Spleen (tissue), 7 donors: ENCODE results near the gene CCNY.

Experiments used
- POLR2AphosphoS5 ChIP-seq, 3 donors: sonication (generic); formaldehyde crosslinking; IDR thresholded peaks; one replicate each; pipeline ENCODE4 v1.5.1; 2017; ENCODE audit warnings: antibody characterized with exemption in 3 of 3
- TF ChIP-seq, protein P1 (sequence below), 11 experiments: fragments of 200-600 bp in 7 of 11; fragments of 450-650 bp in 4 of 11; sonication (generic) in 4 of 11; IDR thresholded peaks in 8 of 11; conservative IDR thresholded peaks in 3 of 11; 1 replicate in 7 of 11; 2 replicates in 4 of 11; pipeline versions ENCODE4 v1.4.0 to v1.8.0; 2016 to 2021; ENCODE audit warnings: antibody characterized with exemption in 11 of 11, inconsistent platforms in 4 of 11, mild to moderate bottlenecking in 1 of 11
- donor health status: DM: no; HTN: no; CAD: no; lungs with moderate emphysema.
- donor health status: DM: no; HTN: no; CAD: no.
- donor health status: DM: no; HTN: no; CAD: no.

DNA sequence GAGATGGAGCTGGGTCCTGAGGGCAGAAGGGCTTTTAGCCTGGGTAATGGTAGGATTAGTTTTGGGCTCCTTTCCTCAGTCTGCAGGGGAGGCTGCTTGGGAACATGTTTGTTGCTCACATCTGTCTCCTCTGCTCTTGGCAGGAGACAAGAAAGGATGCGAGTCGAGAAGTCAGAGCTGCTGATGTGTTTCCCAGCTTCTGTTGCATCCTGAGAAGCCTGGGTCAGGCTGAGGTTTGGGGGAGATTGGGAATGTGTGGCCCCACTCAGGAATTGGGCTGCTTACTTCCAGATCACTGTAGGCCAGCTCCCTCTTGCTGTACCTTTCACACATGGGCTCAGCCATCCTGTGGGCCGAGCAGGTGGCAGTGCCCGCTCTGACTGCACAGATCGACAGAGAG, 79.2 kb downstream of the CCNY start:
- TF ChIP-seq POLR2AphosphoS5 (IDR thresholded peaks at IDR 0.05), result no peak
- TF ChIP-seq, protein P1, sequence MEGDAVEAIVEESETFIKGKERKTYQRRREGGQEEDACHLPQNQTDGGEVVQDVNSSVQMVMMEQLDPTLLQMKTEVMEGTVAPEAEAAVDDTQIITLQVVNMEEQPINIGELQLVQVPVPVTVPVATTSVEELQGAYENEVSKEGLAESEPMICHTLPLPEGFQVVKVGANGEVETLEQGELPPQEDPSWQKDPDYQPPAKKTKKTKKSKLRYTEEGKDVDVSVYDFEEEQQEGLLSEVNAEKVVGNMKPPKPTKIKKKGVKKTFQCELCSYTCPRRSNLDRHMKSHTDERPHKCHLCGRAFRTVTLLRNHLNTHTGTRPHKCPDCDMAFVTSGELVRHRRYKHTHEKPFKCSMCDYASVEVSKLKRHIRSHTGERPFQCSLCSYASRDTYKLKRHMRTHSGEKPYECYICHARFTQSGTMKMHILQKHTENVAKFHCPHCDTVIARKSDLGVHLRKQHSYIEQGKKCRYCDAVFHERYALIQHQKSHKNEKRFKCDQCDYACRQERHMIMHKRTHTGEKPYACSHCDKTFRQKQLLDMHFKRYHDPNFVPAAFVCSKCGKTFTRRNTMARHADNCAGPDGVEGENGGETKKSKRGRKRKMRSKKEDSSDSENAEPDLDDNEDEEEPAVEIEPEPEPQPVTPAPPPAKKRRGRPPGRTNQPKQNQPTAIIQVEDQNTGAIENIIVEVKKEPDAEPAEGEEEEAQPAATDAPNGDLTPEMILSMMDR (IDR thresholded peaks at IDR 0.05 in 8 of 11, conservative IDR thresholded peaks at IDR 0.05 in 3 of 11), result no peak
